ENCODE data around the gene DCLK1.

GRCh38 chr13:36133950-36134626 lies 2.9 kb upstream of the DCLK1 start:
- no peak for TF ChIP-seq POLR2A (IDR thresholded peaks at IDR 0.05)
- TF ChIP-seq, protein P1, sequence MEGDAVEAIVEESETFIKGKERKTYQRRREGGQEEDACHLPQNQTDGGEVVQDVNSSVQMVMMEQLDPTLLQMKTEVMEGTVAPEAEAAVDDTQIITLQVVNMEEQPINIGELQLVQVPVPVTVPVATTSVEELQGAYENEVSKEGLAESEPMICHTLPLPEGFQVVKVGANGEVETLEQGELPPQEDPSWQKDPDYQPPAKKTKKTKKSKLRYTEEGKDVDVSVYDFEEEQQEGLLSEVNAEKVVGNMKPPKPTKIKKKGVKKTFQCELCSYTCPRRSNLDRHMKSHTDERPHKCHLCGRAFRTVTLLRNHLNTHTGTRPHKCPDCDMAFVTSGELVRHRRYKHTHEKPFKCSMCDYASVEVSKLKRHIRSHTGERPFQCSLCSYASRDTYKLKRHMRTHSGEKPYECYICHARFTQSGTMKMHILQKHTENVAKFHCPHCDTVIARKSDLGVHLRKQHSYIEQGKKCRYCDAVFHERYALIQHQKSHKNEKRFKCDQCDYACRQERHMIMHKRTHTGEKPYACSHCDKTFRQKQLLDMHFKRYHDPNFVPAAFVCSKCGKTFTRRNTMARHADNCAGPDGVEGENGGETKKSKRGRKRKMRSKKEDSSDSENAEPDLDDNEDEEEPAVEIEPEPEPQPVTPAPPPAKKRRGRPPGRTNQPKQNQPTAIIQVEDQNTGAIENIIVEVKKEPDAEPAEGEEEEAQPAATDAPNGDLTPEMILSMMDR (IDR thresholded peaks at IDR 0.05) = no peak
